HCT116 (cell line): ENCODE data around the gene GPC5. TPM values are rescaled to one million over a fixed set of nuclear protein-coding genes. Genes with fewer than 3 reads are reported as not detected.

Experiments
- ATAC-seq: fragments of 200-7000 bp; cut with Tn5 transposase; 2 replicates; pipeline ENCODE4 v1.9.1; 2020; ENCODE audit warnings: mild to moderate bottlenecking, moderate library complexity
- BruUV-seq: library from RNA; stranded (reverse); fragments of 400-500 nt; replicated peaks from 2 replicates; lab custom pipeline; 2021; lab: Mats Ljungman, UMichigan
- CTCF ChIA-PET: fragments of 300-600 bp; sonication (Branson Sonifier 250); formaldehyde crosslinking; loops from one replicate; lab custom pipeline; 2021; ENCODE audit warnings: antibody characterized with exemption; lab: Charles Lee
- POLR2A ChIA-PET: fragments of 300-600, 350-600 bp; sonication (Branson Sonifier 250); formaldehyde crosslinking; loops from one replicate; lab custom pipeline; 2021; ENCODE audit warnings: antibody characterized with exemption; lab: Charles Lee
- RAD21 ChIA-PET, 2 experiments: fragments of 300-600 bp; sonication (Branson Sonifier 250); formaldehyde crosslinking; loops; one replicate each; lab custom pipeline; 2023; ENCODE audit warnings: low total read pairs in 2 of 2; ENCODE audit not compliant: uncharacterized antibody in 2 of 2, unreplicated experiment in 2 of 2, low non-redundant PET in 1 of 2; lab: Charles Lee
- DNase-seq: peaks from one replicate; pipeline ENCODE4 v3.0.0-alpha.2; 2010; ENCODE audit warnings: low read depth, low spot score
- H2AFZ ChIP-seq: fragments of 200-600 bp; shearing (Covaris generic), sonication (generic); 2 replicates; pipeline ENCODE4 v1.6.1; 2017; ENCODE audit warnings: low read depth, mixed run types, mixed read lengths, antibody characterized with exemption, low read length; ENCODE audit not compliant: poor library complexity, severe bottlenecking
- H3K27ac ChIP-seq: 2 replicates; pipeline ENCODE4 v1.5.1; 2012; ENCODE audit warnings: low read depth, low read length
- H3K27me3 ChIP-seq: fragments of 200-600 bp; sonication (generic); 2 replicates; pipeline ENCODE4 v1.6.1; 2016; ENCODE audit warnings: mixed run types, low read length, mixed read lengths; ENCODE audit not compliant: insufficient read depth
- H3K36me3 ChIP-seq, 2 experiments: fragments of 200-500 bp in 1 of 2; fragments of 200-600 bp in 1 of 2; sonication (Bioruptor generic) in 1 of 2; sonication (generic) in 1 of 2; 2 replicates each; pipeline versions ENCODE4 v1.5.1 to v1.6.1; 2014 to 2016; ENCODE audit warnings: low read length in 2 of 2, inconsistent platforms in 1 of 2, mixed read lengths in 1 of 2, mixed run types in 1 of 2; ENCODE audit not compliant: insufficient read depth in 2 of 2, control insufficient read depth in 1 of 2
- H3K4me1 ChIP-seq, 2 experiments: fragments of 200-600 bp in 1 of 2; sonication (generic) in 1 of 2; 2 replicates each; pipeline versions ENCODE4 v1.5.1 to v1.6.1; 2012 to 2017; ENCODE audit warnings: low read length in 2 of 2, inconsistent platforms in 1 of 2, mild to moderate bottlenecking in 1 of 2, mixed read lengths in 1 of 2, mixed run types in 1 of 2, moderate library complexity in 1 of 2; ENCODE audit not compliant: insufficient read depth in 2 of 2, control insufficient read depth in 1 of 2
- H3K4me2 ChIP-seq: fragments of 200-600 bp; sonication (generic); 2 replicates; pipeline ENCODE4 v1.6.1; 2017; ENCODE audit warnings: mixed run types, low read length, mixed read lengths
- H3K4me3 ChIP-seq, 2 experiments: fragments of 200-600 bp in 1 of 2; sonication (generic) in 1 of 2; replicated peaks in 1 of 2; 2 replicates each; pipeline ENCODE4 v1.5.1; 2011 to 2016; ENCODE audit warnings: low read length in 2 of 2, control low read depth in 1 of 2, low read depth in 1 of 2, mild to moderate bottlenecking in 1 of 2, mixed read lengths in 1 of 2, mixed run types in 1 of 2
- H3K79me2 ChIP-seq: fragments of 200-600 bp; sonication (generic); 2 replicates; pipeline ENCODE4 v1.6.1; 2017; ENCODE audit warnings: mild to moderate bottlenecking, mixed run types, low read length, moderate library complexity, mixed read lengths; ENCODE audit not compliant: insufficient read depth
- H3K9ac ChIP-seq: fragments of 200-600 bp; sonication (generic); 2 replicates; pipeline ENCODE4 v1.6.1; 2016; ENCODE audit warnings: low read length, mixed read lengths
- H3K9me2 ChIP-seq: fragments of 200-600 bp; sonication (generic), shearing (Covaris generic); 2 replicates; pipeline ENCODE4 v1.6.1; 2017; ENCODE audit warnings: mixed run types, mild to moderate bottlenecking, moderate library complexity; ENCODE audit not compliant: insufficient read depth
- H3K9me3 ChIP-seq, 2 experiments: fragments of 200-500 bp in 1 of 2; fragments of 200-600 bp in 1 of 2; sonication (Bioruptor generic) in 1 of 2; sonication (generic) in 1 of 2; 2 replicates each; pipeline ENCODE4 v1.6.1; 2014 to 2017; ENCODE audit warnings: low read length in 2 of 2, mixed read lengths in 2 of 2, inconsistent platforms in 1 of 2, low read depth in 1 of 2, mild to moderate bottlenecking in 1 of 2, mixed run types in 1 of 2, moderate library complexity in 1 of 2; ENCODE audit not compliant: control insufficient read depth in 1 of 2, insufficient read depth in 1 of 2
- H4K20me1 ChIP-seq: fragments of 200-600 bp; sonication (generic), shearing (Covaris generic); 2 replicates; pipeline ENCODE4 v1.6.1; 2017; ENCODE audit warnings: mixed run types, mild to moderate bottlenecking, moderate library complexity; ENCODE audit not compliant: insufficient read depth
- CBX3 ChIP-seq: IDR thresholded peaks from 2 replicates; pipeline ENCODE4 v1.6.1; 2012; ENCODE audit warnings: low read depth
- EGR1 ChIP-seq: IDR thresholded peaks from 2 replicates; pipeline ENCODE4 v1.6.1; 2012; ENCODE audit warnings: low read depth
- EZH2 ChIP-seq: fragments of 200-600 bp; sonication (generic); IDR thresholded peaks from 2 replicates; pipeline ENCODE4 v1.6.1; 2017; ENCODE audit warnings: antibody characterized with exemption, mixed run types
- EZH2phosphoT487 ChIP-seq: fragments of 200-600 bp; IDR thresholded peaks from 2 replicates; pipeline ENCODE4 v1.6.1; 2018; ENCODE audit warnings: antibody characterized with exemption, borderline replicate concordance
- FOSL1 ChIP-seq: IDR thresholded peaks from 2 replicates; pipeline ENCODE4 v1.6.1; 2012; ENCODE audit warnings: low read depth
- POLR2A ChIP-seq: IDR thresholded peaks from 2 replicates; pipeline ENCODE4 v1.7.0; 2011; ENCODE audit warnings: borderline replicate concordance; ENCODE audit not compliant: insufficient read depth, insufficient read length; ENCODE audit errors: extremely low read depth
- POLR2AphosphoS5 ChIP-seq: IDR thresholded peaks from 2 replicates; pipeline ENCODE4 v1.6.1; 2011; ENCODE audit warnings: mild to moderate bottlenecking, low read depth, low read length, moderate library complexity
- RAD21 ChIP-seq: IDR thresholded peaks from 2 replicates; pipeline ENCODE4 v1.6.1; 2012; ENCODE audit warnings: low read depth, mild to moderate bottlenecking
- SIN3A ChIP-seq: IDR thresholded peaks from 2 replicates; pipeline ENCODE4 v1.6.1; 2012; ENCODE audit warnings: low read depth
- SP1 ChIP-seq: IDR thresholded peaks from 2 replicates; pipeline ENCODE4 v1.6.1; 2012; ENCODE audit warnings: low read depth
- TCF7L2 ChIP-seq: IDR thresholded peaks from 2 replicates; pipeline ENCODE4 v1.7.0; 2011; ENCODE audit warnings: borderline replicate concordance, inconsistent platforms; ENCODE audit not compliant: insufficient read depth, insufficient read length; ENCODE audit errors: extremely low read depth
- ZFX ChIP-seq: fragments of 450-650 bp; IDR thresholded peaks from 2 replicates; pipeline ENCODE4 v1.6.1; 2017
- ZNF274 ChIP-seq: fragments of 200-500 bp; sonication (Bioruptor generic); IDR thresholded peaks from 2 replicates; pipeline ENCODE4 v1.6.1; 2014; ENCODE audit warnings: mild to moderate bottlenecking, low read depth, low read length, inconsistent platforms
- intact Hi-C: fragments of 100-400 bp; cut with micrococcal nuclease; formaldehyde crosslinking; loops from 2 replicates; pipeline ENCODE4 v1.10.0; 2022
- total RNA-seq: library from RNA; stranded (reverse); gene quantifications from one replicate; pipeline ENCODE4 v1.2.1, GENCODE V29; 2021; ENCODE audit not compliant: unreplicated experiment
- TF ChIP-seq, protein P1 (sequence below): IDR thresholded peaks from 2 replicates; pipeline ENCODE4 v1.6.1; 2012
- TF ChIP-seq, protein P2 (sequence below): IDR thresholded peaks from 2 replicates; pipeline ENCODE4 v1.6.1; 2012

The GPC5 gene
- total RNA-seq, 1 experiment from 2014 or later, result not detected

DNA sequence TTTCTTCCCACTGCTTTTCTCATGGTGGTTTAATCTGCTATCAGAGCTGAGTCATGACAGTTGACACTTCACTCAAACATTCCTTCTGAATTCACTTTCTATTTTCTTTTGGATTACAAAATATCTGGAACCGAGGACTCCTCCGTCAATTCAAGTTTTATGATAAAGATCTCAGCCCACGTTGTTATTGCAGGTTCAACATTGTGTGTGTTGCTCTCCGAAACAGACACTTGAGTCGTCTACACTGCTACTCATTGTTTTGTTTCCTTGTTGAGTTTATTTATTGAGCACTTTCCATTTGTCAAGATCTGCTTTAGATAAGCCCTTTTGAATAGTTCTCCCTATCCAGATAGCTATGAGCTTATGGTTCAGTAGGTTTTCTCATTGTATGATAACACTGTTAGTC is 1192.1 kb downstream of the GPC5 start:
- no TSS peak for BruUV-seq
- Histone ChIP-seq H3K9ac (no peak overlapping the region), H3K4me2 (no peak overlapping the region), H3K79me2 (no peaks in the 10 kb centered on the region), H3K4me1 (no peaks in the 10 kb centered on the region), H3K27me3 (no peaks in the 10 kb centered on the region), H3K4me3 (no peak overlapping the region), H3K27ac (no peak overlapping the region), H2AFZ (no peak overlapping the region), H3K9me3 (peaks cover 11 to 20% of the 10 kb centered on the region in 2 experiments; a peak in 2 of 4 replicates), H3K9me2 (no peaks in the 10 kb centered on the region), H3K36me3 (no peaks in the 10 kb centered on the region), H4K20me1 (no peaks in the 10 kb centered on the region)
- POLR2A ChIA-PET, result no interaction called here
- CTCF ChIA-PET, result no interaction called here
- no peak for DNase-seq
- no peak for ATAC-seq
- TF ChIP-seq, protein P1, sequence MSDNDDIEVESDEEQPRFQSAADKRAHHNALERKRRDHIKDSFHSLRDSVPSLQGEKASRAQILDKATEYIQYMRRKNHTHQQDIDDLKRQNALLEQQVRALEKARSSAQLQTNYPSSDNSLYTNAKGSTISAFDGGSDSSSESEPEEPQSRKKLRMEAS, result no peak
- TF ChIP-seq SP1 (no peak), POLR2AphosphoS5 (no peak), ZNF274 (no peak), SIN3A (no peak), ZFX (no peak), EZH2phosphoT487 (no peak), RAD21 (no peak), FOSL1 (no peak), POLR2A (no peak)
- TF ChIP-seq, protein P2, sequence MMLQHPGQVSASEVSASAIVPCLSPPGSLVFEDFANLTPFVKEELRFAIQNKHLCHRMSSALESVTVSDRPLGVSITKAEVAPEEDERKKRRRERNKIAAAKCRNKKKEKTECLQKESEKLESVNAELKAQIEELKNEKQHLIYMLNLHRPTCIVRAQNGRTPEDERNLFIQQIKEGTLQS, result no peak
- intact Hi-C loops, result no loop called here
- RAD21 ChIA-PET, result no interaction called here

GRCh38 chr13:92591117-92591516 is 1192.7 kb downstream of the GPC5 start:
- ChIA-PET RAD21 (no interaction called here), CTCF (no interaction called here), POLR2A (no interaction called here)
- Histone ChIP-seq H3K4me1 (no peaks in the 10 kb centered on the region), H3K9me2 (no peaks in the 10 kb centered on the region), H3K36me3 (no peaks in the 10 kb centered on the region), H3K27me3 (no peaks in the 10 kb centered on the region), H3K4me2 (no peak overlapping the region), H3K9me3 (peaks cover 11 to 24% of the 10 kb centered on the region in 2 experiments; a peak in 2 of 4 replicates), H3K27ac (no peak overlapping the region), H4K20me1 (no peaks in the 10 kb centered on the region), H3K79me2 (no peaks in the 10 kb centered on the region), H2AFZ (no peak overlapping the region), H3K4me3 (no peak overlapping the region), H3K9ac (no peak overlapping the region)
- TF ChIP-seq RAD21 (no peak), EZH2phosphoT487 (no peak), SP1 (no peak), FOSL1 (no peak), ZNF274 (no peak), TCF7L2 (no peak), CBX3 (no peak), EGR1 (no peak), POLR2AphosphoS5 (no peak), EZH2 (no peak)
- TF ChIP-seq, protein P2, result no peak
- DNase-seq (no peak), ATAC-seq (no peak)
- no TSS peak for BruUV-seq
- intact Hi-C loops, result no loop called here
